SJSA1 (cell line): ENCODE measurements around the gene RPRML. TPM values are rescaled to one million over a fixed set of nuclear protein-coding genes. Genes with fewer than 3 reads are reported as not detected.

Experiments
- total RNA-seq: library from RNA; depleted of rRNA; stranded (reverse); fragments of >200 nt; shearing (Covaris generic); gene quantifications from 2 replicates; pipeline ENCODE4 v1.2.3, GENCODE V29; 2014; rRNA removed

RPRML gene
- total RNA-seq, 1 experiment from 2014 or later: not detected

Other genes with a start within 250 kb of the RPRML start
- gene WNT3, start 160.6 kb downstream of the RPRML start, total RNA-seq: 1.8 and 4.0 TPM in 2 replicates
- not detected in 2 replicates for gene WNT9B, start 127.7 kb downstream of the RPRML start, total RNA-seq
- gene GOSR2, start 56.1 kb downstream of the RPRML start, total RNA-seq: 55.4 and 71.9 TPM in 2 replicates
- 136 and 198 TPM in 2 replicates for gene CDC27, start 210.0 kb upstream of the RPRML start, total RNA-seq
- gene MYL4, start 230.1 kb upstream of the RPRML start, total RNA-seq: 2.2 TPM in 1 of 2 replicates, not detected in the other